Fibroblast of lung (primary cell): ENCODE data around the gene USP53. TPM values are rescaled to one million over a fixed set of nuclear protein-coding genes. Genes with fewer than 3 reads are reported as not detected.
A peak's percentile ranks its signal among the peaks of the same experiment; 100 is the strongest.

Experiments
- DNase-seq, 2 donors: peaks; one replicate each; pipeline versions ENCODE4 v3.0.0 to v3.0.0-alpha.2; 2010; ENCODE audit warnings: low read depth in 2 of 2
- H2AFZ ChIP-seq: 2 replicates; pipeline ENCODE4 v1.5.1; 2012; ENCODE audit warnings: low read length, control low read depth, inconsistent platforms
- H3K27ac ChIP-seq: 2 replicates; pipeline ENCODE4 v1.5.1; 2011; ENCODE audit warnings: low read length, control low read depth; ENCODE audit not compliant: insufficient read depth
- H3K27me3 ChIP-seq: 2 replicates; pipeline ENCODE4 v1.5.1; 2011; ENCODE audit warnings: mild to moderate bottlenecking, low read length; ENCODE audit not compliant: control insufficient read depth, insufficient read depth
- H3K36me3 ChIP-seq: 2 replicates; pipeline ENCODE4 v1.5.1; 2011; ENCODE audit warnings: low read length; ENCODE audit not compliant: control insufficient read depth, insufficient read depth
- H3K4me1 ChIP-seq: 2 replicates; pipeline ENCODE4 v1.5.1; 2011; ENCODE audit warnings: low read length; ENCODE audit not compliant: control insufficient read depth, insufficient read depth; ENCODE audit errors: extremely low read depth
- H3K4me2 ChIP-seq: 2 replicates; pipeline ENCODE4 v1.5.1; 2011; ENCODE audit warnings: low read length, control low read depth; ENCODE audit not compliant: insufficient read depth; ENCODE audit errors: extremely low read depth
- H3K4me3 ChIP-seq, 4 experiments: fragments of 200-600 bp in 1 of 4; sonication (generic) in 1 of 4; replicated peaks in 1 of 4; 2 replicates each; pipeline ENCODE4 v1.5.1; 2011 to 2016; ENCODE audit warnings: low read length in 4 of 4, low read depth in 3 of 4, mild to moderate bottlenecking in 3 of 4, control low read depth in 2 of 4, inconsistent platforms in 1 of 4, mixed read lengths in 1 of 4; ENCODE audit not compliant: insufficient read depth in 1 of 4; ENCODE audit errors: control extremely low read depth in 1 of 4
- H3K79me2 ChIP-seq: 2 replicates; pipeline ENCODE4 v1.5.1; 2012; ENCODE audit warnings: mild to moderate bottlenecking, low read length, inconsistent platforms; ENCODE audit not compliant: control insufficient read depth, insufficient read depth
- H3K9ac ChIP-seq: 2 replicates; pipeline ENCODE4 v1.5.1; 2011; ENCODE audit warnings: mild to moderate bottlenecking, low read length, control low read depth; ENCODE audit not compliant: insufficient read depth
- H3K9me3 ChIP-seq: 2 replicates; pipeline ENCODE4 v1.5.1; 2012; ENCODE audit warnings: low read depth, low read length; ENCODE audit not compliant: control insufficient read depth, insufficient read depth
- H4K20me1 ChIP-seq: 2 replicates; pipeline ENCODE4 v1.5.1; 2011; ENCODE audit warnings: low read length; ENCODE audit not compliant: control insufficient read depth, insufficient read depth; ENCODE audit errors: extremely low read depth
- CTCF ChIP-seq, 2 donors: IDR thresholded peaks in 1 of 2; conservative IDR thresholded peaks in 1 of 2; 1 replicate in 1 of 2; 2 replicates in 1 of 2; pipeline ENCODE4 v1.5.1; 2011 to 2012; ENCODE audit warnings: low read length in 2 of 2, control low read depth in 1 of 2, inconsistent platforms in 1 of 2, low read depth in 1 of 2, mild to moderate bottlenecking in 1 of 2
- EZH2 ChIP-seq: IDR thresholded peaks from 2 replicates; pipeline ENCODE4 v1.5.1; 2012; ENCODE audit warnings: low read length, control low read depth, mild to moderate bottlenecking; ENCODE audit errors: missing control alignments
- polyA plus RNA-seq, 2 donors: library from polyadenylated mRNA; depleted of rRNA in 1 of 2; stranded (reverse) in 1 of 2; unstranded in 1 of 2; fragments of >200 nt; gene quantifications; 2 replicates each; pipeline ENCODE4 v1.2.1, GENCODE V29; 2011 to 2012; ENCODE audit warnings: missing spikeins in 1 of 2
- total RNA-seq: library from RNA; depleted of rRNA; stranded (reverse); fragments of >200 nt; gene quantifications from 2 replicates; pipeline ENCODE4 v1.2.1, GENCODE V29; 2014

Gene USP53
- total and polyA plus RNA-seq, 2 donors (not counting 1 experiment from before 2014, with no cell fraction given) = 55.7 to 102 TPM

- H3K27ac ChIP-seq = no peak overlapping the region
These were observed 68.9 kb downstream of the USP53 start for GRCh38 chr4:119281393-119281792.

GRCh38 chr4:119284876-119285780, 72.6 kb downstream of the USP53 start:
- Histone ChIP-seq H2AFZ (no peak overlapping the region), H3K27ac (no peak overlapping the region)
- no peak for TF ChIP-seq EZH2
- no peak for TF ChIP-seq CTCF (conservative IDR thresholded peaks at IDR 0.05 in 1 of 2, IDR thresholded peaks at IDR 0.05 in 1 of 2; ENCODE audit: low read depth in 1 of 2, low read length in 2 of 2)

More at GRCh38 chr4:119281393-119281792, 68.9 kb downstream of the USP53 start:
- Histone ChIP-seq H3K9me3 (no peaks in the 10 kb centered on the region), H3K9ac (no peak overlapping the region), H3K36me3 (no peaks in the 10 kb centered on the region), H3K27me3 (no peaks in the 10 kb centered on the region), H3K4me2 (no peak overlapping the region), H2AFZ (no peak overlapping the region), H4K20me1 (no peaks in the 10 kb centered on the region), H3K79me2 (peaks cover 3% of the 10 kb centered on the region), H3K4me3 (no peak overlapping the region), H3K4me1 (no peaks in the 10 kb centered on the region)
- TF ChIP-seq CTCF (conservative IDR thresholded peaks at IDR 0.05 in 1 of 2, IDR thresholded peaks at IDR 0.05 in 1 of 2; ENCODE audit: low read depth in 1 of 2, low read length in 2 of 2) (no peak), EZH2 (no peak)
- DNase-seq = no peak

GRCh38 chr4:119286377-119287002, 74.0 kb downstream of the USP53 start:
- Histone ChIP-seq H3K27ac (no peak overlapping the region), H3K4me2 (peak overlapping the region; percentile 19)
- TF ChIP-seq CTCF (conservative IDR thresholded peaks at IDR 0.05 in 1 of 2, IDR thresholded peaks at IDR 0.05 in 1 of 2; ENCODE audit: low read depth in 1 of 2, low read length in 2 of 2) (peak; percentile 37 to 53), EZH2 (no peak)

More at GRCh38 chr4:119284876-119285780, 72.6 kb downstream of the USP53 start:
- Histone ChIP-seq H3K4me1 (no peaks in the 10 kb centered on the region), H3K4me3 (peak overlapping the region; percentile 10 to 69 (median 20)), H3K9me3 (no peaks in the 10 kb centered on the region), H3K79me2 (peaks cover 3% of the 10 kb centered on the region), H3K4me2 (peak overlapping the region; percentile 81), H3K27me3 (no peaks in the 10 kb centered on the region), H3K9ac (peak overlapping the region; percentile 18), H3K36me3 (no peaks in the 10 kb centered on the region), H4K20me1 (no peaks in the 10 kb centered on the region)
- DNase-seq = peak; percentile 19 to 52

More at GRCh38 chr4:119286377-119287002, 74.0 kb downstream of the USP53 start:
- Histone ChIP-seq H3K4me1 (no peaks in the 10 kb centered on the region), H3K27me3 (no peaks in the 10 kb centered on the region), H3K9ac (no peak overlapping the region), H3K36me3 (no peaks in the 10 kb centered on the region), H4K20me1 (no peaks in the 10 kb centered on the region), H2AFZ (no peak overlapping the region), H3K9me3 (no peaks in the 10 kb centered on the region), H3K79me2 (peaks cover 3% of the 10 kb centered on the region), H3K4me3 (no peak overlapping the region)
- DNase-seq = peak; percentile 76 to 89
